AG04450 (cell line): ENCODE data around the gene MCOLN2. TPM values are rescaled to one million over a fixed set of nuclear protein-coding genes. Genes with fewer than 3 reads are reported as not detected.

Source experiments
- CTCF ChIA-PET: fragments of 300-600, 350-600 bp; formaldehyde crosslinking; extraction: SDS; loops from one replicate; lab custom pipeline; 2022; ENCODE audit warnings: antibody characterized with exemption, inconsistent platforms; lab: Charles Lee
- POLR2A ChIA-PET: fragments of 350-600 bp; formaldehyde crosslinking; extraction: SDS; loops from one replicate; lab custom pipeline; 2021; ENCODE audit warnings: antibody characterized with exemption, inconsistent platforms; lab: Yijun Ruan, JAX
- DNase-seq: peaks from one replicate; pipeline ENCODE4 v3.0.0-alpha.2; 2011; ENCODE audit warnings: low read depth, low spot score
- H3K27ac ChIP-seq: one replicate; pipeline ENCODE4 v1.5.1; 2012; ENCODE audit warnings: low read depth, low read length, control low read depth
- H3K27me3 ChIP-seq: one replicate; pipeline ENCODE4 v1.6.0; 2012; ENCODE audit warnings: low read length; ENCODE audit not compliant: control insufficient read depth, insufficient read depth
- H3K4me3 ChIP-seq: 2 replicates; pipeline ENCODE4 v1.5.1; 2011; ENCODE audit warnings: mild to moderate bottlenecking, low read depth, low read length, control low read depth
- H3K9me3 ChIP-seq: 2 replicates; pipeline ENCODE4 v1.5.1; 2012; ENCODE audit warnings: low read length; ENCODE audit not compliant: control insufficient read depth, insufficient read depth
- CTCF ChIP-seq: IDR thresholded peaks from 2 replicates; pipeline ENCODE4 v1.5.1; 2011; ENCODE audit warnings: low read depth, low read length, control low read depth, inconsistent platforms
- polyA plus RNA-seq: library from polyadenylated mRNA; depleted of rRNA; stranded (reverse); fragments of >200 nt; gene quantifications from 2 replicates; pipeline ENCODE4 v1.2.3, GENCODE V29; 2011

The MCOLN2 gene
- polyA plus RNA-seq, 1 experiment, result 0.37 TPM

GRCh38 chr1:85028151-85028550, 31.2 kb upstream of the MCOLN2 start:
- ChIA-PET CTCF (interaction anchor here (1.0 to 2.3 kb wide), 6 partner anchors 9 to 231 kb away, joined by 3 to 91 read pairs (median 7); partner anchors contain the start of gene C1orf52), POLR2A (interaction anchor here (1.0 kb wide), 1 partner anchor 83 kb away, joined by 6 read pairs; no protein-coding TSS in a partner anchor)
- DNase-seq, result no peak
- Histone ChIP-seq H3K27me3 (peaks cover 3% of the 10 kb centered on the region), H3K27ac (no peak overlapping the region), H3K9me3 (no peaks in the 10 kb centered on the region), H3K4me3 (no peak overlapping the region)
- no peak for TF ChIP-seq CTCF

- H3K27me3 ChIP-seq, result peaks cover 3% of the 10 kb centered on the region
- no peak overlapping the region for H3K27ac ChIP-seq
- ChIA-PET CTCF (interaction anchor here (0.8 to 2.3 kb wide), 9 partner anchors 10 to 232 kb away, joined by 3 to 91 read pairs (median 5); partner anchors contain the start of gene C1orf52), POLR2A (interaction anchor here (1.0 kb wide), 1 partner anchor 83 kb away, joined by 6 read pairs; no protein-coding TSS in a partner anchor)
- TF ChIP-seq CTCF, result no peak
- DNase-seq, result no peak
- no peak overlapping the region for H3K4me3 ChIP-seq
- H3K9me3 ChIP-seq, result no peaks in the 10 kb centered on the region
These were observed 30.5 kb upstream of the MCOLN2 start for GRCh38 chr1:85027242-85027983.

GRCh38 chr1:85025940-85026339, 29.0 kb upstream of the MCOLN2 start:
- POLR2A ChIA-PET, result no interaction called here

GRCh38 chr1:85024736-85025135, 27.8 kb upstream of the MCOLN2 start:
- no peak overlapping the region for H3K27ac ChIP-seq
- peaks cover 3% of the 10 kb centered on the region for H3K27me3 ChIP-seq
- ChIA-PET CTCF (interaction anchor here (0.7 to 5.9 kb wide), 4 partner anchors 81 to 230 kb away, joined by 3 to 52 read pairs (median 4); no protein-coding TSS in a partner anchor), POLR2A (no interaction called here)
- H3K4me3 ChIP-seq, result no peak overlapping the region
- no peaks in the 10 kb centered on the region for H3K9me3 ChIP-seq
- TF ChIP-seq CTCF, result no peak
- DNase-seq, result no peak

More at GRCh38 chr1:85025940-85026339, 29.0 kb upstream of the MCOLN2 start:
- H3K4me3 ChIP-seq, result no peak overlapping the region
- TF ChIP-seq CTCF, result no peak
- no peaks in the 10 kb centered on the region for H3K9me3 ChIP-seq
- H3K27me3 ChIP-seq, result peaks cover 3% of the 10 kb centered on the region
- CTCF ChIA-PET, result interaction anchor here (1.2 to 5.9 kb wide), 2 partner anchors 82 to 83 kb away, joined by 3 to 52 read pairs; no protein-coding TSS in a partner anchor
- H3K27ac ChIP-seq, result no peak overlapping the region
- no peak for DNase-seq

- H3K27ac ChIP-seq, result no peak overlapping the region
- TF ChIP-seq CTCF, result no peak
- no peak for DNase-seq
- H3K4me3 ChIP-seq, result no peak overlapping the region
- H3K27me3 ChIP-seq, result peaks cover 3% of the 10 kb centered on the region
- no peaks in the 10 kb centered on the region for H3K9me3 ChIP-seq
- CTCF ChIA-PET, result interaction anchor here (0.7 to 5.9 kb wide), 2 partner anchors 13 to 79 kb away, joined by 4 to 52 read pairs; no protein-coding TSS in a partner anchor
- POLR2A ChIA-PET, result no interaction called here
These were observed 25.8 kb upstream of the MCOLN2 start for GRCh38 chr1:85022700-85023099.
